ENCODE results near the gene RNF20.
"Not testable (repeated sequence)": the region's sequence is repeated elsewhere in the genome, so short reads cannot be mapped to it uniquely, and the experiment has no call there.

RNF20 gene, protein sequence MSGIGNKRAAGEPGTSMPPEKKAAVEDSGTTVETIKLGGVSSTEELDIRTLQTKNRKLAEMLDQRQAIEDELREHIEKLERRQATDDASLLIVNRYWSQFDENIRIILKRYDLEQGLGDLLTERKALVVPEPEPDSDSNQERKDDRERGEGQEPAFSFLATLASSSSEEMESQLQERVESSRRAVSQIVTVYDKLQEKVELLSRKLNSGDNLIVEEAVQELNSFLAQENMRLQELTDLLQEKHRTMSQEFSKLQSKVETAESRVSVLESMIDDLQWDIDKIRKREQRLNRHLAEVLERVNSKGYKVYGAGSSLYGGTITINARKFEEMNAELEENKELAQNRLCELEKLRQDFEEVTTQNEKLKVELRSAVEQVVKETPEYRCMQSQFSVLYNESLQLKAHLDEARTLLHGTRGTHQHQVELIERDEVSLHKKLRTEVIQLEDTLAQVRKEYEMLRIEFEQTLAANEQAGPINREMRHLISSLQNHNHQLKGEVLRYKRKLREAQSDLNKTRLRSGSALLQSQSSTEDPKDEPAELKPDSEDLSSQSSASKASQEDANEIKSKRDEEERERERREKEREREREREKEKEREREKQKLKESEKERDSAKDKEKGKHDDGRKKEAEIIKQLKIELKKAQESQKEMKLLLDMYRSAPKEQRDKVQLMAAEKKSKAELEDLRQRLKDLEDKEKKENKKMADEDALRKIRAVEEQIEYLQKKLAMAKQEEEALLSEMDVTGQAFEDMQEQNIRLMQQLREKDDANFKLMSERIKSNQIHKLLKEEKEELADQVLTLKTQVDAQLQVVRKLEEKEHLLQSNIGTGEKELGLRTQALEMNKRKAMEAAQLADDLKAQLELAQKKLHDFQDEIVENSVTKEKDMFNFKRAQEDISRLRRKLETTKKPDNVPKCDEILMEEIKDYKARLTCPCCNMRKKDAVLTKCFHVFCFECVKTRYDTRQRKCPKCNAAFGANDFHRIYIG

DNA sequence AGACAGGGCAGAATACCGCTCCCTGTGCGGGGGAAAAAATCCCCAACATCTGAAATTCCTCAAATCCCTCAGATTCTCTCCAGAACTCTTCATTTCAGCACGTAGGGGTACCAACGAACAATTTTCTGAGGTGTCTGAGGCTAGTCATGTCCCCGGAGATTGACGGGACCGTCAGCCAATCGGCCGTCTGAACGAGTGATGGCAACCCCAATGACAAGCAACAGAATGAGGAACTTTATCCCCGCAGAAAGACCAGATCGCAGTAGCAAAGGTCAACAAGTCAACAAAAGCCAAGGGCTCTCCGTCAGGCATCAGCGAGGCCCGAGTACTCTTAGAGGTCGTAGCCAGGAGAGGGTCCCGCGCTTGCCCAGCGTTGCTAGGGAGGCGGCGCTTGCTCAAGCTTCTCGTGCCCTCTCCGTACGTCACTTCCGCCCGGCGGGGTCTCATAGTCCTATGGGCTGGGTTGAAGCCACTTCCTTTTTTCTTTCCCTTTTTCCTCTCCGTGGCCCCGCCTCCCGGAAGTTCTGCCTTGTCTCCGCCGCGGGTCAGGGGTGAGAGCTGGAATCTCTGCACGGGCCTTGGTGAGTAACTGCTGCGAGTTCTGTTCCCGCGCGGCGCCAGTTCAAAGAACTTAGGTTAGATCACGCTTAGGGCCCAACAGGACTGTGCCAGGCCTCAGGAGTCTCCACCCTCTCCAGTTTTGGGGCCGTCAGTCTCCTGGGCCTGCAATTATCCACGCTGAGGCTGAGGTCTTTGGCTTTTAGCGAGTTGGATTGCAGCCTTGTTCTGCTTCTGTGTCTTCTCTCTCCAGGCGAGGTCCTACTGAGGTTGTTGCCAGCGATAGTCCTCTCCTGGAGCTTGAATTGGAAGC, at the start of gene RNF20:
Gene RNF20 (plus strand): TSS at position 520 of the 871 bp plus-strand sequence. CDS start 1,571 bp downstream, outside the sequence.
- DNase-seq (ENCODE audit: low spot score), result peak; percentile 98

DNA sequence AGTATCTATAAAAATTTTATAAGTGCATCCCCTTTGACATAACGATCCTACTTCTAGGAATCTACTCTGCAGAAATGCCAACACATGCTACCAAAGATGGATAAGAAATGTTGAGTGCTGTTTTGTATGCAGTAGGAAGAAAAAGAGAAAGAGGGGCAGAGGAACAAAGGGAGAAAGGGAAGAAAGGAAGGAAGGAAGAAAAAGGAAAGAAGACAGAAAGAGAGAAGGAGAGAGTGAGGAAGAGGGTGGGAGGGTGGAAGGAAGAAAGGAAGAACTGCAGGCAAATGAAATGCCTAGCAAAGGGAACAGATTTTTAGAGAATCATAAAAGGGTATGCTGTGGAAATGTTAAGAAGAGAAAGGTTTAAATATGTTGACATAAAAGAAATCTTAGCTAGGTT, 49.6 kb upstream of the RNF20 start:
- DNase-seq (ENCODE audit: low spot score), result no peak

DNA sequence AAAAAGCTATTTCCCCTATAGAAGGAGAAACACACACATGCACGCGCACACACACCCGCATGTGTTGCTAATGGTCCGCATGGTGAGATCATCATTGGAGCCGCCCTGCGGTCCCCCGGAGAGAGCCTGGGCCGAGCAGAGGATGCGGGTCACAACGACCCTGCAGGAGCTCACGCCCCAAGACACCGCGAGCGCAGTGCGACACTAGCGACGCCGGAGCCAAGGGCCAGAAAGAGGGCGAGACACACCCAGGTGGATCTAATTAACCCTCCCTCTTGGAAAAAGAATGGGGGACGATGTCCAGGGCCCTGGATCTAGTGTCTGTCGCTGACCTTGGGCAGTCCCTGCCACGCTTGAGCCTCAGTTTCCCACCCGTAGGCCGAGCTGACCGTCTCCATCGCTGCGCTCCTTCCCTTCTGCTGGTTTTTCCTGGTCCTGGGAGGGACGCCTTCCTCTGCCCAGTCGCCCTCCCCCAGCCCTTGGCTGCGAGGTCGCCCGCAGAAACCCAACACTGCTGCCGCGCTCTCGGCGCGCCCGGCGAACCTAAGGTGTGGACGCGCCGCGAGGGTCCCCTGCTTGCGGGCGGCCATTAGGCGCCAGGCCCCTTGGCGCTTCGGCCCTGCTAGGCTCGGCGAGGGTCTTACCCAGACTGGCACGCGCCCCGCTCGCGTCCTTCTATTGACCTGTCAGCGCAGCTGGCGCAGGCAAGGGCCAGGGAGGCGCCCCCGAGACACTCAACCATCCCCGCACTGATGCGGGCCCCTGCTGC, 47.5 kb upstream of the RNF20 start:
- peak; percentile 49 for DNase-seq (ENCODE audit: low spot score)

DNA sequence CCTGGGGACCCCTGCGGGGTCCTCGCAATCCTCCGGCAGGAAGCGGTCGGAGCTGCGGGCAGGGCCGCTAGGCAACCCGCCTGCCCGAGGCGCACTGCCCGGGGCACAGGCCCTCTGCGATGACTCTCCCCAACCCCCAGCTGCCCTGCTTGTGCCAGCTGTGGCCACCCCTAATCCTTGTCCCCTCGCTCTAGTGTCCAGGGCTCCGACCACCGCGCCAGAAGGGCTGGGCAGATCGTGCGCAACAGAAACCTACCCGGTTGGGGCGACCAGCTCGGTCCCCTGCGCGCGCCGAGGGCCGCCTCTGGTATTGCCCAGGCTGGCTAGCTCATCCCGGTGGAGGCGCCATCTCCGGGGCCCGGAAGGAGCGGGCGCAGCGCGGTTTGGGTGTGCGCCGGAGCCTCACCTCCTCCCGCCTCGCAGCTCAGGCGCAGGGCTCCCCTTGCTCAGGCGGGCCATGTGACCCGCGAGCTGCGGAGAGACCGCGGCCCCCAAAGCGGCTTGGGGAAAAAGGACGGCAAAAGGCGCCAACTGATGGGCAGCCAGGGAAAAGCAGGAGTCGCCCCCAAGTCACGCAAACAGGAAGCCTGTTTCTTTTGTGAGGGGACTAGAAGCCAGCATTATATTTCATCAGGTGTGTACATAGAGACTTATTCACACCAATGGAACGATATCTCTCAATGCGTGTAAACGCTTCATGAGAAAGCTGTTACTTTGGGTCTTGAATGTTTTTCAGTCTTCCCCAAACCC, 46.8 kb upstream of the RNF20 start:
- peak; percentile 66 for DNase-seq (ENCODE audit: low spot score)

DNA sequence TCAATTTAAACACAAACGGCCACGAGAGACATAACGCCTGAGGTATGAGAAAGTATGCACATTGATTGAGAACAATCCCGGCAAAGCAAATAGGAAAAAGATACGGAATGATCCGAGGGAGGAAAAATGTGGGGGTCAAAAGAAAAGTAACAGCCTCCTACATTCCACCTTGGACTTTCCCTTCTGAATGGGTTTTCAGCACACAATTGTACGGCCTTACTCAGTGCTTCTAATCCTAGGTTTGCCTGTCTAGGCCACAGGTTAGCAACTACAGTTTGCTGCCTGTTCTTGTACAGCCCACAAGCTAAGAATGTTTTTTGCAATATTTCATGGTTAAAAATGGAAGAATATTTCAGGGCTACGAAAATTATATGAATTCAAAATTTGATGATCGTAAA, 46.2 kb upstream of the RNF20 start:
- DNase-seq (ENCODE audit: low spot score), result no peak

DNA sequence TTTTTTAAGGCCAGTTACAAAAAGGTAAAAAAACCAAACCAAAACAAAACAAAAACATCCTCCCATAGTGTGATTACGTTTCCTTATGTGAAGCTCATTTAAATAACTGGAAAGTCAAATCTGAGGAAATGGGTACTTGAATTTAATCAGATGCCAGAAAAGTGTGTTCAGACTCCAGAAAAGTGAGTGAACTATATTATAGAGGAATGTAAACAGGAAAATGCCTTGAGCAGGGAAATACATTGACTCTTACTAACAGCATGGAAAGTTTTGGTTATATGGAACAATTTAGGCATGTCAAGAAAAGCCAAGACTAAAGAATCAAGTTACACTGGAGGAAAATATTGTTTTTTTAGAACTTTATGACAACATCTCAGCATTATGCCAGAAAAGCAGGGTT, 37.8 kb upstream of the RNF20 start:
- no peak for DNase-seq (ENCODE audit: low spot score)

DNA sequence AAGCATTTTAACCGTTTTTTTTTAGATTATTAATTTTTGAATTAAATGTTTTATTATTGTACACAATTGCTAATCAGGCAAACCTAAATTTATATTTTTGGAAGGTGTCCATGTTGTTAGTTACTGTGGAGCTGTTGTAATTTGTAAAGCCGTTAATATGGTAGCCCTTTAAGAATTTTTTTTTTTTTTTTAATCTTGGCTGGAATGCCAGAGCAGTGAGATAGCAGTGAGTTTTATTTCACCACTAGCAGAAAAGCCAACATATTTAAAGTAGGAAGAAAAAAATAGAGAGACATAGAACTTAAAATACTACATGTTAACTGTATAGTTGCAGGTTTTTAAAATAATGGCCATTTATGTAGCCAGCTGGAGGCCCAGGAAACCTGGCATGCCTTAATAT, 35.3 kb upstream of the RNF20 start:
- DNase-seq (ENCODE audit: low spot score), result no peak

DNA sequence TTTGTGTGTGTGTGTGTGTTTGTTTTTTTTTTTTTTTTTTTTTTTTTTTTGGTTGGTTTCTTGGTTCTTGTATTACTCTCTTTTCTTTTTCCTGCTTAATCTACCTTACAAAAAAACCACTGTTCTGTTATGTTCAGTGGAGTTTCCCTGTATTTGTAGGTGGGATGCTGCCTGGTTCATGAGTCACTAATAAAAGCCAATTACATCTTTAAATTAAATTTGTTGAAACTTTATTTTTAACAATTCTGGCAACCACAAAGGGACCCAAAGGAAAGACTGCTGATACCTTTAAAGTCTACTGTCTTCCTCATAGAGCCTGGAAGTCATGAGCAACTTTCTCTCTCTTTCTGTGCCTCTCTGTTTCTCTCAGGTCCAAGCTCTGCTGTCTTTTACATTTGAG, 29.5 kb upstream of the RNF20 start:
- no peak for DNase-seq (ENCODE audit: low spot score)

DNA sequence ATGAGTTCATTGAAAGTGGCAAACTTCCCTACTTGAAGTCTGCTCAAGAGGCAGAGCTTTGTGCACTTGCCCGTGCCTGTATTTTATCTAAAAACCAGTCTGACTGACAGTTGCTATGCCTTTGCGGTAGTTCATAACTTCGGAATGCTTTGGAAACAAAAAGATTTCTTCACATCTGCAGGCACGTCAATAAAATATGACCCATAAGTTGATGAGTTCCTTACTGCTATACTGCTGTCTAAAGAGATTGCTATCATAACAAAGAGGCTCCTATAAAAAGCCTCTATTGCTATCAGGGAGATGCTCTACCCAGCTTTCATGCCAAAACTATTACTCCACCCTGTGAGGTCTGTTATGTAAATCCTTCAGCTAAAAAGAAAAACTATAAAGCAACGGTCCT, 25.4 kb upstream of the RNF20 start:
- DNase-seq (ENCODE audit: low spot score), result no peak

DNA sequence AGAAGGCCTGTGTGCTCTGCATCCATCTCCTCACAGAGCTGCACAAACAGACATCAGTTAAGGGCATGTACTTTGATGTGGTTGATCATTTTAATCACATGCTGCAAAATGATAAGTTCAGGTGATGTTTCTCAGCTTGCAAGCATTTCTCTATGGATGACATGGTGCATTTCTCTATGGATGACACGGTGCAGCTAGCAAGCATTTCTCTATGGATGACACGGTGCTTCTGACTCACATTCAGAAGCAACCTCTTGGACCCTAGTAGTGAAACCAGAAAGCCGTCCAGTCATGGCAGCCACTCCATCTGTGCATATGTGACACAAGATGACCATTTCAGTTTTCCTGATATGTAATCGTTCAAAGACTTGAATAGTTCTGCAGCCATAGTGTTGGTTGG, 24.1 kb upstream of the RNF20 start:
- DNase-seq (ENCODE audit: low spot score), result no peak

DNA sequence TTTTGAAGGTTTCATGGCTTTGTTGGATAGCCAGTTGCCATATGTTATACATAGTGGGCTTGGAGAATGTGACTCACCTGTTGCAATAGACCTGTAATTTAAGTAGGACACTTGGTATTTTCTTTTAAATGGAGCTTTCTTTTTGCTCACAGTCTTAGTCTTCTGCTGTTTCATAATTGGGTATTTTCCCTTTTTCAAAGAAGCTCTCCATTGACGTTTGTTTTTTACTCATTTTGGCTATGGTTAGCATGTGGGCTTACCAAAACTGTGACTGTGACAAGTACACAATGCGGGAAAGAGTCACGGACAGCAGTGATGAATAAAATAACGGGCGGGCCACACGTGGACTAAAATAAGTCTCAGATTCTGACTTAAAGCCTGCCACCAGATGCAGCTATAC, 23.2 kb upstream of the RNF20 start:
- no peak for DNase-seq (ENCODE audit: low spot score)

DNA sequence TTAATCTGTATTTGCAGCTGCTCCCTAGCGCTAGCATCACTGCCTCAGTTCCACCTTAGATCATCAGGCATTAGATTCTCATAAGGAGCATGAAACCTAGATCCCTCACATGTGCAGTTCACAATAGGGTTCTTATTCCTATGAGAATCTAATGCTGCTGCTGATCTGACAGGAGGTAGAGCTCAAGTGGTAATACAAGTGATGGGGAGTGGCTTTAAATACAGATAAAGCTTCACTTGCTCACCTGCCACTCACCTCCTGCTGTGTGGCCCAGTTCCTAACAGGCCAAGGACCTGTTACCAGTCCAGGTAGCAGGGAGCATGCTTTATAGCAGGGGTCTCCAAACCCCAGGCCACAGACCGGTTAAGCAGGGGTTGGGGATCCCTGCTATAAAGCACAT, 22.6 kb upstream of the RNF20 start:
- DNase-seq (ENCODE audit: low spot score), result no peak

DNA sequence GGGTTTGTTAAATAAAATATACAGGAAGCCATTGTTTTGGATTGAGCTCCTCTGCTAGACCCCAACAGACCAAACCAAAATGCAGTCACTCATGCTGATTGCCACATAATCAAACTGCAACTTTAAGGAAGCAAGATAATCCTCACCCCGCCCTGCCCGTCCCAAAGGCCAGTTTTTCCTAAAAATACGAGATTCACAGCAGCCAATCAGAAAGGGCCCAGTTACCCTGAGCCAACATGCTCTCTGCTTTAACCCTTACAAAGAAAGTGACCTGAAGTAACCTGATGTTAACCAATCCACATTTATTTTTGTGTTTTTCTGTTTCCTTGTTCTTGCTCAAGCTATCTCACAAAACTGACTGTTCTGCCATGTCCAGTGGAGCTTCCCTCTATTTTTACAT, 21.5 kb upstream of the RNF20 start:
- no peak for DNase-seq (ENCODE audit: low spot score)

DNA sequence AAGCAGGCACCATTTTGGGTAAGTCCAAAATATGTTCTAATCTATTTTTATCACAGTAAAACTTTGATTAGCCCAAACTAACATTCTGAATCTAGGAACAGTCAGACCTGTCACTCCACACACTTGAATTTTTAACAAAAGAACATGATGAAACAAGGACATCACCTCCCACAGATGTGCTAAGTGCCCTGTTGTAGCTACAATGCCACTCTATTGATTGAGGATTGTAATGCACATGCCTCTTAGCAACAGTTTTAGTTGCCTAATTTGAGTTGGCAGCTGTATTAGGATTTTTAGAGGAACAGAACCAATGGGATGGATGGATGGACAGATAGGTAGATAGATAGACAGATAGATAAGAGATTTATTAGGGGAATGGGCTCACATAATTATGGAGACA, 20.3 kb upstream of the RNF20 start:
- DNase-seq (ENCODE audit: low spot score), result no peak

DNA sequence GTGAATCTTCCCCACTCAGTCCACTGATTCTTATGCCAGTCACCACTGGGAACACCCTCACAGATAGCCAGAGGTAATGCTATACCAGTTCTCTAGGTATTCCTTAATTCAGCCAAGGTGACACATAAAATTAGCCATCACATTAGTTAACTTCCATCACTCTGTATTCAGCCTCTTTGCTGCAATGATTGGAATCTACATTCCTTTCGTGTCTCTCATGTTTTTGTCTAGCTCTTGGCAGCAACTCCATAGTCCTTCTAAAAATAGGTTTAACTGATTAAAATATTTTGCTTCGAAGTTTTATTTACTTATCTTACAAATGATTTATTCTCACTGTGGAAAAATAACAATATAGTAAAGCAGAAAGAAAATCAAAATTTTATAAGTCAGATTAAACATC, 19.6 kb upstream of the RNF20 start:
- DNase-seq (ENCODE audit: low spot score), result no peak

DNA sequence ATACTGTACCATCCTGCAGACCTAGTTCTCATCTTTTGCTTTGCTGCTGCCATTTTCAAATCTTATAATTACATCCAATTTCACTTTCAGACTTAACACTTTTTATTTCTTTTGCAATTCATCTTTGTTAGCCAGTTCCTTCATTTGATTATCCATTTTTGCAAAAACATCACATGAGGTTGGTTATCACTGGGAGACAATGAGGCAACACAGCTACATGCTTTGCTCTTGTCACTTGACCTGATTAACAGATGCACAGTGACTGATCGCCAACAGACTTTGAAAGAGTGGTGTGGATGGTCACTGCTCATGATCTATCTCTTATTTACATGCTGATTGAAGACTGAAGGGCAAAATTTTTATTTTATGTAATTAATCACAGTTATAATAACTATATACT, 17.0 kb upstream of the RNF20 start:
- DNase-seq (ENCODE audit: low spot score), result no peak

DNA sequence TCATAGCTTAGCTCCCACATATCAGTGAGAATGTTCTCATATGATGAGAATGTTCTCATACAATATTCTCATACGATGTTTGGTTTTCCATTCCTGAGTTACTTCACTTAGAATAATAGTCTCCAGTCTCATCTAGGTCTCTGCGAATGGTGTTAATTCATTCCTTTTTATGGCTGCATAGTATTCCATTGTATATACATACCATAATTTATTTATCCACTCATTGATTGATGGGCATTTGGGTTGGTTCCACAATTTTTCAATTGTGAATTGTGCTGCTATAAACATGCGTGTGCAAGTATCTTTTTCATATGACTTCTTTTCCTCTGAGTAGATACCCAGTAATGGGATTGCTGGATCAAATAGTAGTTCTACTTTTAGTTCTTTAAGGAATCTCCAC, 15.2 kb upstream of the RNF20 start:
- not testable (repeated sequence) for DNase-seq (ENCODE audit: low spot score)

DNA sequence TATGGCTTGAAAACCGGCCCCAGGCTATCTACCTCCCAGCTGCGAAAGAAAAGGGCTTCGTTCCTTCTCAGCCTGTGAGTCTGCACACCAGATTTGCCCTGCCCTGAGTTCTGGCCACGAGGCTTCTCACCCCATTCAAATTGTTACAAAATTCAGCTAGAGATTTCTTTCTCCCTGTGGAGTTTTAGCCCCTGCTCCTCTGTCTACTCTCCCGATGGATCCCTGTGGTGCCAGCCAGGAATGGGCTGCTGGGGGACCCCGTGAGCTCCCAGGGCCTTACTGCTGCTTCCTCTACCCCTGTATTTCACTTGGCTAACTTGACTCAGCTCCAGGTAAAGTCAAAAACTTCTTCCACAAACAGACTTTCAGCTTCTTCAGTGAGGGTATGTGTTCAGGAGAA, 9.3 kb upstream of the RNF20 start:
- DNase-seq (ENCODE audit: low spot score), result no peak

DNA sequence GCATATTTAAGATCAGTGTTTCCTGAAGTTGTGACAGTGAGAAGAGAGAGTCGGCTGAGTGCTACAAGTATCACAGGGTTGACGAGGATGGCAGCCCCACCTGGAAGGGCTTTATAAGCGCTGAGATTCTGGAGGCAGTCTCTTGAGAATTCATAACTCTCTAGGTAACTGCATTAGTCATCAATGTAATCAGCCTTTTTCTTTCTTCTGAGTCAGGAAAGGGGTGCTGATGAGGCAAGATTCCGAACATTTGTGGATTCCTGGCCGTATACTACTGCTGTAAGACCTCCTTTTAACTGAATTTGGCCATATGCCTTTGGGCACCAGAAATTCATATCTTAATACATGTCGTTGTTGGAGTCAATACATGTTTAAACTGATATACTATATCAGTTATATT, 6.6 kb upstream of the RNF20 start:
- DNase-seq (ENCODE audit: low spot score), result no peak

DNA sequence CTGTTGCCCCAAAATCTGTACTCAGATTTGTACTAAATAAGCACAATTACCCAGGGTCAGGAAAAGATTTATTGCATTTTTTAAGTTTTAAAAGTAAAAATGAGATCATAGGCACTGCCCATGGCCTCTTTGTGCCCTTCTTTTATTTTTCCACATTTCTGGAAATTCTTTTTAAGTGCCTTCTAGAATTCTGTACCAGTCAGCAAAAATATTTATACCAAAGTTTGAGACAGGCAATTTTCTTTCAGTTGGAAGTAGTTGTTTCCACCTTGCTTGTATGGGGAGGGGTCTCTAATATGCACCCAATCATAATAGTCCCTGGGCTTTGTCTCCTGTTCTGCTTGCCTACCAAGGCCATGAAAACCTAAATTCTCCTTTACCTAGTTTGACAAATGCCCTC, 5.6 kb upstream of the RNF20 start:
- DNase-seq (ENCODE audit: low spot score), result no peak
